Neural cell (in vitro differentiated cells): Measurements from ENCODE around the gene IQSEC1. TPM values are rescaled to one million over a fixed set of nuclear protein-coding genes. Genes with fewer than 3 reads are reported as not detected.

ENCODE experiments used
- H2AFZ ChIP-seq: fragments of 200-600, 300-800 bp; sonication (generic), shearing (Covaris generic); 2 replicates; pipeline ENCODE4 v1.6.0; 2014; ENCODE audit warnings: low read depth, mild to moderate bottlenecking, antibody characterized with exemption, low read length, moderate library complexity
- H3F3A ChIP-seq: fragments of 200-600 bp; shearing (Covaris generic); 2 replicates; pipeline ENCODE4 v1.6.1; 2016; ENCODE audit warnings: mild to moderate bottlenecking, moderate library complexity, mixed read lengths, antibody characterized with exemption, low read length; ENCODE audit not compliant: insufficient read depth, poor library complexity, severe bottlenecking
- H3K27ac ChIP-seq: fragments of 200-600, 300-800 bp; sonication (generic), shearing (Covaris generic); 2 replicates; pipeline ENCODE4 v1.5.1; 2014; ENCODE audit warnings: mild to moderate bottlenecking, low read length, moderate library complexity
- H3K27me3 ChIP-seq: fragments of 300-800, 200-600 bp; sonication (generic), shearing (Covaris generic); 2 replicates; pipeline ENCODE4 v1.6.0; 2014; ENCODE audit warnings: mild to moderate bottlenecking, low read depth, low read length, moderate library complexity; ENCODE audit not compliant: insufficient read depth
- H3K36me3 ChIP-seq: fragments of 300-800, 200-600 bp; sonication (generic), shearing (Covaris generic); 2 replicates; pipeline ENCODE4 v1.5.1; 2014; ENCODE audit warnings: mild to moderate bottlenecking, antibody characterized with exemption, low read length, moderate library complexity; ENCODE audit not compliant: insufficient read depth
- H3K4me2 ChIP-seq: fragments of 300-800, 200-600 bp; sonication (generic), shearing (Covaris generic); 2 replicates; pipeline ENCODE4 v1.6.0; 2014; ENCODE audit warnings: mild to moderate bottlenecking, low read length
- H3K4me3 ChIP-seq: fragments of 300-800, 200-600 bp; sonication (generic), shearing (Covaris generic); 2 replicates; pipeline ENCODE4 v1.5.1; 2014; ENCODE audit warnings: mild to moderate bottlenecking, low read length, moderate library complexity
- H3K79me2 ChIP-seq: fragments of 200-600 bp; shearing (Covaris generic); replicated peaks from 2 replicates; pipeline ENCODE4 v1.6.0; 2014; ENCODE audit warnings: mild to moderate bottlenecking, low read length, moderate library complexity; ENCODE audit not compliant: insufficient read depth
- H3K9ac ChIP-seq: fragments of 300-800, 200-600 bp; sonication (generic), shearing (Covaris generic); 2 replicates; pipeline ENCODE4 v1.6.1; 2016; ENCODE audit warnings: mild to moderate bottlenecking, low read length, mixed read lengths
- H3K9me2 ChIP-seq: fragments of 200-600 bp; shearing (Covaris generic); 2 replicates; pipeline ENCODE4 v1.6.1; 2016; ENCODE audit warnings: mild to moderate bottlenecking, low read length, mixed read lengths; ENCODE audit not compliant: insufficient read depth
- H3K9me3 ChIP-seq: fragments of 200-600, 300-800 bp; sonication (generic), shearing (Covaris generic); 2 replicates; pipeline ENCODE4 v1.6.1; 2016; ENCODE audit warnings: mild to moderate bottlenecking, mixed run types, low read length, moderate library complexity, mixed read lengths
- H4K20me1 ChIP-seq: fragments of 200-600 bp; shearing (Covaris generic); 2 replicates; pipeline ENCODE4 v1.6.1; 2016; ENCODE audit warnings: mild to moderate bottlenecking, mixed run types; ENCODE audit not compliant: insufficient read depth
- EP300 ChIP-seq: fragments of 450-650 bp; conservative IDR thresholded peaks from 2 replicates; pipeline ENCODE4 v1.6.1; 2014; ENCODE audit warnings: antibody characterized with exemption, mild to moderate bottlenecking, moderate library complexity; ENCODE audit not compliant: poor library complexity, severe bottlenecking
- EZH2 ChIP-seq: fragments of 200-600, 300-800 bp; shearing (Covaris generic), sonication (generic); IDR thresholded peaks from 2 replicates; pipeline ENCODE4 v1.6.1; 2014; ENCODE audit warnings: antibody characterized with exemption, low read length, borderline replicate concordance, mild to moderate bottlenecking; ENCODE audit not compliant: insufficient read depth, poor library complexity, severe bottlenecking
- MXI1 ChIP-seq: fragments of 450-650 bp; conservative IDR thresholded peaks from 2 replicates; pipeline ENCODE4 v1.6.1; 2014; ENCODE audit warnings: antibody characterized with exemption, mild to moderate bottlenecking; ENCODE audit not compliant: poor library complexity, severe bottlenecking
- POLR2AphosphoS5 ChIP-seq: IDR thresholded peaks from 2 replicates; pipeline ENCODE4 v1.6.1; 2012
- RAD21 ChIP-seq: fragments of 450-650 bp; conservative IDR thresholded peaks from 2 replicates; pipeline ENCODE4 v1.6.1; 2014; ENCODE audit warnings: antibody characterized with exemption, mild to moderate bottlenecking, moderate library complexity
- SMC3 ChIP-seq: fragments of 450-650 bp; conservative IDR thresholded peaks from 2 replicates; pipeline ENCODE4 v1.6.1; 2014; ENCODE audit warnings: antibody characterized with exemption, mild to moderate bottlenecking, moderate library complexity; ENCODE audit not compliant: poor library complexity
- TAF1 ChIP-seq: IDR thresholded peaks from 2 replicates; pipeline ENCODE4 v1.6.1; 2012; ENCODE audit warnings: low read depth
- polyA plus RNA-seq: library from polyadenylated mRNA; depleted of rRNA; stranded (reverse); fragments of >200 nt; gene quantifications from 2 replicates; pipeline ENCODE4 v1.2.3, GENCODE V29; 2014
- TF ChIP-seq, protein P1 (sequence below): IDR thresholded peaks from 2 replicates; pipeline ENCODE4 v1.6.1; 2012; ENCODE audit warnings: borderline replicate concordance
- TF ChIP-seq, protein P2 (sequence below): fragments of 450-650 bp; IDR thresholded peaks from 2 replicates; pipeline ENCODE4 v1.5.1; 2014; ENCODE audit warnings: antibody characterized with exemption, mild to moderate bottlenecking, moderate library complexity; ENCODE audit not compliant: poor library complexity, severe bottlenecking

Gene IQSEC1
- polyA plus RNA-seq, 1 donor from 2014 or later = 6.0 TPM

DNA sequence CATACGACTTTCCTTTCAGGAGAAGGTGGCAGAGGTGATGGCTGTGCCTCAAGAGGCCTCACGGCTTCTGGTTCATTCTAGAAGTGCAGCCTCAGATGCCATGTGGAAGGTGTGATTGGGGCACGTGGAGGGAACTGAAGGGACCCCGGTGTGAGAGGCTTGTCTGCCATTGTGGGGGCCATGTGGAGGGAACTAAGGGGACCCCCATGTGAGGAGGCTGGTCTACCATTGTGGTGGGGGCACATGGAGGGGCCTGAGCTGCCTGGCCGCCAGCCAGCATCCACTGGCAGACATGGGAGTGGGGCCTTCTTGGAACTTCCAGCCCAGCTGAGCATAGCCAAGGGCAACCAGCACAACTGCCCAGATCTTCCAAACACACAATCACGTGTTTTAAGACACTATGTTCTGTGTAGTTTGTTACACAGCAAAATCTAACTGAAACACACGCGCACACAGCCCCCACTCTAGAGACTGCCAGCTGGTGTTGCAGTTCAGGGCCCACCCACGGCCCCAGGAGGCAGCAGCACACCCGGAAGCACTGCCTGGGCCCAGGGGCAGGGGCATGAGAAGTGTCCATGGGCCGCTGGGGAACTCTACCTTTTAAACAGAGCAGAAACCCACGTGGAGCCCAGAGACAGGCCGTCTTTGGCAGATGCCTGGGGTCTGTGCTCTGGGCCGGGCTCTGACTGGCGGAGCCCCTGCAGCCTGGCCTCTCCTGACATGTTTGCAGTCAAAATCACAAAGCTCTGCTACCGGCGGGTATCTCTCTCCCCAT, 66.8 kb downstream of the IQSEC1 start:
- no peaks in the 10 kb centered on the region for H3K9me2 ChIP-seq
- no peaks in the 10 kb centered on the region for H3F3A ChIP-seq
- H3K79me2 ChIP-seq = no peaks in the 10 kb centered on the region
- no peak overlapping the region for H3K9ac ChIP-seq
- H3K27me3 ChIP-seq = no peaks in the 10 kb centered on the region
- no peaks in the 10 kb centered on the region for H4K20me1 ChIP-seq
- H3K27ac ChIP-seq = no peak overlapping the region
- no peak overlapping the region for H3K4me3 ChIP-seq
- H3K36me3 ChIP-seq = no peaks in the 10 kb centered on the region
- no peaks in the 10 kb centered on the region for H3K9me3 ChIP-seq
- TF ChIP-seq SMC3 = no peak
- TF ChIP-seq EZH2 = no peak
- no peak for TF ChIP-seq MXI1
- no peak for TF ChIP-seq POLR2AphosphoS5
- TF ChIP-seq RAD21 = no peak
- TF ChIP-seq TAF1 = no peak
- TF ChIP-seq, protein P1, sequence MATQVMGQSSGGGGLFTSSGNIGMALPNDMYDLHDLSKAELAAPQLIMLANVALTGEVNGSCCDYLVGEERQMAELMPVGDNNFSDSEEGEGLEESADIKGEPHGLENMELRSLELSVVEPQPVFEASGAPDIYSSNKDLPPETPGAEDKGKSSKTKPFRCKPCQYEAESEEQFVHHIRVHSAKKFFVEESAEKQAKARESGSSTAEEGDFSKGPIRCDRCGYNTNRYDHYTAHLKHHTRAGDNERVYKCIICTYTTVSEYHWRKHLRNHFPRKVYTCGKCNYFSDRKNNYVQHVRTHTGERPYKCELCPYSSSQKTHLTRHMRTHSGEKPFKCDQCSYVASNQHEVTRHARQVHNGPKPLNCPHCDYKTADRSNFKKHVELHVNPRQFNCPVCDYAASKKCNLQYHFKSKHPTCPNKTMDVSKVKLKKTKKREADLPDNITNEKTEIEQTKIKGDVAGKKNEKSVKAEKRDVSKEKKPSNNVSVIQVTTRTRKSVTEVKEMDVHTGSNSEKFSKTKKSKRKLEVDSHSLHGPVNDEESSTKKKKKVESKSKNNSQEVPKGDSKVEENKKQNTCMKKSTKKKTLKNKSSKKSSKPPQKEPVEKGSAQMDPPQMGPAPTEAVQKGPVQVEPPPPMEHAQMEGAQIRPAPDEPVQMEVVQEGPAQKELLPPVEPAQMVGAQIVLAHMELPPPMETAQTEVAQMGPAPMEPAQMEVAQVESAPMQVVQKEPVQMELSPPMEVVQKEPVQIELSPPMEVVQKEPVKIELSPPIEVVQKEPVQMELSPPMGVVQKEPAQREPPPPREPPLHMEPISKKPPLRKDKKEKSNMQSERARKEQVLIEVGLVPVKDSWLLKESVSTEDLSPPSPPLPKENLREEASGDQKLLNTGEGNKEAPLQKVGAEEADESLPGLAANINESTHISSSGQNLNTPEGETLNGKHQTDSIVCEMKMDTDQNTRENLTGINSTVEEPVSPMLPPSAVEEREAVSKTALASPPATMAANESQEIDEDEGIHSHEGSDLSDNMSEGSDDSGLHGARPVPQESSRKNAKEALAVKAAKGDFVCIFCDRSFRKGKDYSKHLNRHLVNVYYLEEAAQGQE = no peak
- TF ChIP-seq, protein P2, sequence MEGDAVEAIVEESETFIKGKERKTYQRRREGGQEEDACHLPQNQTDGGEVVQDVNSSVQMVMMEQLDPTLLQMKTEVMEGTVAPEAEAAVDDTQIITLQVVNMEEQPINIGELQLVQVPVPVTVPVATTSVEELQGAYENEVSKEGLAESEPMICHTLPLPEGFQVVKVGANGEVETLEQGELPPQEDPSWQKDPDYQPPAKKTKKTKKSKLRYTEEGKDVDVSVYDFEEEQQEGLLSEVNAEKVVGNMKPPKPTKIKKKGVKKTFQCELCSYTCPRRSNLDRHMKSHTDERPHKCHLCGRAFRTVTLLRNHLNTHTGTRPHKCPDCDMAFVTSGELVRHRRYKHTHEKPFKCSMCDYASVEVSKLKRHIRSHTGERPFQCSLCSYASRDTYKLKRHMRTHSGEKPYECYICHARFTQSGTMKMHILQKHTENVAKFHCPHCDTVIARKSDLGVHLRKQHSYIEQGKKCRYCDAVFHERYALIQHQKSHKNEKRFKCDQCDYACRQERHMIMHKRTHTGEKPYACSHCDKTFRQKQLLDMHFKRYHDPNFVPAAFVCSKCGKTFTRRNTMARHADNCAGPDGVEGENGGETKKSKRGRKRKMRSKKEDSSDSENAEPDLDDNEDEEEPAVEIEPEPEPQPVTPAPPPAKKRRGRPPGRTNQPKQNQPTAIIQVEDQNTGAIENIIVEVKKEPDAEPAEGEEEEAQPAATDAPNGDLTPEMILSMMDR = no peak
- no peak for TF ChIP-seq EP300
- no peak overlapping the region for H3K4me2 ChIP-seq
- H2AFZ ChIP-seq = no peak overlapping the region

DNA sequence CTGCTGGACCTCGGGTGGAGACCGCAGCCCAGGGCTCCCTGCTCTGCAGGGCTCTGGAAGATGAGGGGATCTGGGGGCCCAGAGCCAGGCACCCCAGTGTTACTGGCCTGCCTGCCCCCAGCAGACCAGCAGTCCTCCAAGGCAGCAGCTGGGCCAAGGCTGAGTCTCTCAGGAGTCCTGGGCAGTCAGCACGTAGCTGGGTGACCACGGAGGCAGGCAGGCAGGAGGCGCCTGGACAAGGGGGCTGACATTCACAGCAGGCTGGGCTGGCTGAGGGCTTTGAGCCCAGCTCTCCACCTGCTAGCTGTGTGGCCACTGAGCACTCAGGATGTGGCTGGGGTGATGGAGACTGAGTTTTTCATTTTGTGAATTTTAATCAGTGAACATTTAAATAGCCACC, 67.9 kb downstream of the IQSEC1 start:
- Histone ChIP-seq H3K4me2 (no peak overlapping the region), H3F3A (no peaks in the 10 kb centered on the region), H3K4me3 (no peak overlapping the region), H3K9me2 (no peaks in the 10 kb centered on the region), H4K20me1 (no peaks in the 10 kb centered on the region), H3K79me2 (no peaks in the 10 kb centered on the region), H3K27me3 (no peaks in the 10 kb centered on the region), H2AFZ (no peak overlapping the region), H3K9me3 (no peaks in the 10 kb centered on the region), H3K9ac (no peak overlapping the region), H3K27ac (no peak overlapping the region), H3K36me3 (no peaks in the 10 kb centered on the region)
- TF ChIP-seq, protein P1 = no peak
- no peak for TF ChIP-seq EP300
- no peak for TF ChIP-seq SMC3
- TF ChIP-seq RAD21 = no peak
- TF ChIP-seq EZH2 = no peak
- TF ChIP-seq, protein P2 = no peak
- no peak for TF ChIP-seq POLR2AphosphoS5
- no peak for TF ChIP-seq TAF1
- TF ChIP-seq MXI1 = no peak
